ENCODE data around the gene ARFGEF2. TPM values are rescaled to one million over a fixed set of nuclear protein-coding genes. Genes with fewer than 3 reads are reported as not detected.

ARFGEF2 gene
- total RNA-seq, result 10 to 100 TPM; 23.7 to 37.0 (median 28.1) TPM

DNA sequence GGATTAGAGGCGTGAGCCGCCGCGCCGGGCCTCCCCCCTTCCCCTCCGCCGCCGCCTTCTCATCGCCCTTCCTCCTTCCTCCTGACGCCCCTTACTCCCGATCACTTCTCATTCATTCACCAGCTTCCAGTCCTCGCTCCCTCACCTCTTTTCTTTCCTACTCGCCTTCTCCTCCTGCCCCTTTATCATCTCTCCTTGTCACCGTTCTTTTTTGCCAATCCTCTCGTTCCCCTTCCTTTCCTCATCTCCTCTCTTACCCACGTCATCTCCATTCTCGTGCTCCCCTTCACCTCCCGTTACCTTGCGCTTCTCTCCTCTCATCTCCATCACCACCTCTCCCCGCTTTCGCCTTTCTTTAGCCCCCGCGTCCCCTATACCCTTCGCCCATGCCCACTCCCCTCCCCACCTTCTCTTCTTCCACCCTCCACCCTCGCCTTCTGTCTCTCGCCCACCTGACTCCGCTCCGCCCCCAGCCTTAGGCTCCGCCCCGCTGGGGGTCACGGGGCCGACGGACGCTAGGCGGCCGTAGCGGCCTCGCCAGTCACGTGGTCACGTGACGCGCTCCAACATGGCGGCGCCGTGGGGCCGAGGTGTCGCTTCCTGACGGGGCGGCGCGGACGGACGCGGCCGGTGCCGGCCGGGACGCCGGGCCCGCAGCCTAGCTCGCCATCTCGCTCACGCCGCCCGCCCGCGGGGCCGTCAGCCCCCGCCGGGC, at the start of gene ARFGEF2:
TSS of gene ARFGEF2 (plus strand) at position 544 of the 715 bp plus-strand sequence. CDS start 179 bp downstream, outside the sequence.
- peak within 1 kb of the TSS; percentile 95 to 99 (median 97) for H3K27ac ChIP-seq
- DNase-seq, result peak; percentile 39
- TF ChIP-seq, protein P1, sequence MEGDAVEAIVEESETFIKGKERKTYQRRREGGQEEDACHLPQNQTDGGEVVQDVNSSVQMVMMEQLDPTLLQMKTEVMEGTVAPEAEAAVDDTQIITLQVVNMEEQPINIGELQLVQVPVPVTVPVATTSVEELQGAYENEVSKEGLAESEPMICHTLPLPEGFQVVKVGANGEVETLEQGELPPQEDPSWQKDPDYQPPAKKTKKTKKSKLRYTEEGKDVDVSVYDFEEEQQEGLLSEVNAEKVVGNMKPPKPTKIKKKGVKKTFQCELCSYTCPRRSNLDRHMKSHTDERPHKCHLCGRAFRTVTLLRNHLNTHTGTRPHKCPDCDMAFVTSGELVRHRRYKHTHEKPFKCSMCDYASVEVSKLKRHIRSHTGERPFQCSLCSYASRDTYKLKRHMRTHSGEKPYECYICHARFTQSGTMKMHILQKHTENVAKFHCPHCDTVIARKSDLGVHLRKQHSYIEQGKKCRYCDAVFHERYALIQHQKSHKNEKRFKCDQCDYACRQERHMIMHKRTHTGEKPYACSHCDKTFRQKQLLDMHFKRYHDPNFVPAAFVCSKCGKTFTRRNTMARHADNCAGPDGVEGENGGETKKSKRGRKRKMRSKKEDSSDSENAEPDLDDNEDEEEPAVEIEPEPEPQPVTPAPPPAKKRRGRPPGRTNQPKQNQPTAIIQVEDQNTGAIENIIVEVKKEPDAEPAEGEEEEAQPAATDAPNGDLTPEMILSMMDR (IDR thresholded peaks at IDR 0.05), result peak in 2 of 6 experiments; percentile 23 to 38
- peak in 3 of 4 donors; percentile 79 to 89 (median 84) for TF ChIP-seq POLR2A (IDR thresholded peaks at IDR 0.05)
- WGBS, 2 donors, result 1% methylated on average over 27 of the region's 70 CpGs
- H3K4me3 ChIP-seq, result peak within 1 kb of the TSS; percentile 76 to 98 (median 93)
- peaks cover 15 to 56% (median 30%) of the 10 kb centered on the region in 3 donors for H3K4me1 ChIP-seq
- H3K9me3 ChIP-seq, result no peaks in the 10 kb centered on the region
- H3K36me3 ChIP-seq, result no peaks in the 10 kb centered on the region
- no peaks in the 10 kb centered on the region for H3K27me3 ChIP-seq
- intact Hi-C loops (cut with DNase I), result no loop called here

- Histone ChIP-seq H3K9me3 (no peaks in the 10 kb centered on the region), H3K27me3 (no peaks in the 10 kb centered on the region), H3K36me3 (no peaks in the 10 kb centered on the region), H3K27ac (no peak overlapping the region), H3K4me1 (peaks cover 0 to 18% (median 0%) of the 10 kb centered on the region in 3 donors), H3K4me3 (no peak overlapping the region)
- DNase-seq, result no peak
- no peak for TF ChIP-seq POLR2A (IDR thresholded peaks at IDR 0.05)
- TF ChIP-seq, protein P1 (IDR thresholded peaks at IDR 0.05), result no peak
- intact Hi-C loops (cut with DNase I), result no loop called here
- WGBS, 2 donors, result 59 to 68% methylated on average over 17 of the region's 17 CpGs
These were observed 46.1 kb upstream of the ARFGEF2 start for GRCh38 chr20:48875233-48875913.

- WGBS, 2 donors, result 26 to 29% methylated on average over 3 to 5 of the region's 5 CpGs
- no peaks in the 10 kb centered on the region for H3K9me3 ChIP-seq
- no peaks in the 10 kb centered on the region for H3K27me3 ChIP-seq
- no peak for DNase-seq
- TF ChIP-seq, protein P1 (IDR thresholded peaks at IDR 0.05), result no peak
- TF ChIP-seq POLR2A (IDR thresholded peaks at IDR 0.05), result no peak
- H3K4me1 ChIP-seq, result peaks cover 0 to 18% (median 0%) of the 10 kb centered on the region in 3 donors
- no peak overlapping the region for H3K27ac ChIP-seq
- no peak overlapping the region for H3K4me3 ChIP-seq
- intact Hi-C loops (cut with DNase I), result no loop called here
- no peaks in the 10 kb centered on the region for H3K36me3 ChIP-seq
These were observed 45.6 kb upstream of the ARFGEF2 start for GRCh38 chr20:48875914-48876240.

DNA sequence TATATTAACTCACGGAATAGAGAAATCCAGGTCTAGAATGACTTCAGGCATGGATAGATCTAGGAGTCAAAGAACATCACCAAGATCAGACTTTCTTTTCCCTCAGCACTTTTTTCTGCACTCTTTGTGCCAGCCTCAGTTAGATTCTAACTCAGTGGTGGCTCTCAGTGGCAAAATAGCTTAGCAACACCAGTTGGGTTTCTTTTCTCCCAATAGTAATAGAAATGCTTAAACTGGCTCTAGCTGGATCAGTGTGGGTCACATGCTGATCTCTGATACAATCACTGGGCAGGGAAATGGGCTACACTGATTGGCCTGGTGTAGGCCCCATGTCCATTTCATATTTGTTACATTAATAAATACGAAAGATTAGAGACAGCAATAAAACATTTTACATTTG, 44.2 kb upstream of the ARFGEF2 start:
- Histone ChIP-seq H3K9me3 (no peaks in the 10 kb centered on the region), H3K27me3 (no peaks in the 10 kb centered on the region), H3K4me1 (peaks cover 0 to 17% (median 0%) of the 10 kb centered on the region in 3 donors), H3K36me3 (no peaks in the 10 kb centered on the region), H3K27ac (no peak overlapping the region), H3K4me3 (no peak overlapping the region)
- no peak for TF ChIP-seq POLR2A (IDR thresholded peaks at IDR 0.05)
- TF ChIP-seq, protein P1 (IDR thresholded peaks at IDR 0.05), result peak in 2 of 6 experiments; percentile 10 to 37
- intact Hi-C loops (cut with DNase I), result no loop called here
- DNase-seq, result no peak
- 42 to 44% methylated on average over 2 of the region's 2 CpGs for WGBS, 2 donors
